LNCAP (cell line): Measurements from ENCODE around the gene STOML1.

ENCODE experiments used
- CTCF ChIP-seq: fragments of 450-650 bp; IDR thresholded peaks from 2 replicates; pipeline ENCODE4 v1.5.1; 2017; ENCODE audit warnings: mild to moderate bottlenecking

STOML1 gene, protein sequence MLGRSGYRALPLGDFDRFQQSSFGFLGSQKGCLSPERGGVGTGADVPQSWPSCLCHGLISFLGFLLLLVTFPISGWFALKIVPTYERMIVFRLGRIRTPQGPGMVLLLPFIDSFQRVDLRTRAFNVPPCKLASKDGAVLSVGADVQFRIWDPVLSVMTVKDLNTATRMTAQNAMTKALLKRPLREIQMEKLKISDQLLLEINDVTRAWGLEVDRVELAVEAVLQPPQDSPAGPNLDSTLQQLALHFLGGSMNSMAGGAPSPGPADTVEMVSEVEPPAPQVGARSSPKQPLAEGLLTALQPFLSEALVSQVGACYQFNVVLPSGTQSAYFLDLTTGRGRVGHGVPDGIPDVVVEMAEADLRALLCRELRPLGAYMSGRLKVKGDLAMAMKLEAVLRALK

DNA sequence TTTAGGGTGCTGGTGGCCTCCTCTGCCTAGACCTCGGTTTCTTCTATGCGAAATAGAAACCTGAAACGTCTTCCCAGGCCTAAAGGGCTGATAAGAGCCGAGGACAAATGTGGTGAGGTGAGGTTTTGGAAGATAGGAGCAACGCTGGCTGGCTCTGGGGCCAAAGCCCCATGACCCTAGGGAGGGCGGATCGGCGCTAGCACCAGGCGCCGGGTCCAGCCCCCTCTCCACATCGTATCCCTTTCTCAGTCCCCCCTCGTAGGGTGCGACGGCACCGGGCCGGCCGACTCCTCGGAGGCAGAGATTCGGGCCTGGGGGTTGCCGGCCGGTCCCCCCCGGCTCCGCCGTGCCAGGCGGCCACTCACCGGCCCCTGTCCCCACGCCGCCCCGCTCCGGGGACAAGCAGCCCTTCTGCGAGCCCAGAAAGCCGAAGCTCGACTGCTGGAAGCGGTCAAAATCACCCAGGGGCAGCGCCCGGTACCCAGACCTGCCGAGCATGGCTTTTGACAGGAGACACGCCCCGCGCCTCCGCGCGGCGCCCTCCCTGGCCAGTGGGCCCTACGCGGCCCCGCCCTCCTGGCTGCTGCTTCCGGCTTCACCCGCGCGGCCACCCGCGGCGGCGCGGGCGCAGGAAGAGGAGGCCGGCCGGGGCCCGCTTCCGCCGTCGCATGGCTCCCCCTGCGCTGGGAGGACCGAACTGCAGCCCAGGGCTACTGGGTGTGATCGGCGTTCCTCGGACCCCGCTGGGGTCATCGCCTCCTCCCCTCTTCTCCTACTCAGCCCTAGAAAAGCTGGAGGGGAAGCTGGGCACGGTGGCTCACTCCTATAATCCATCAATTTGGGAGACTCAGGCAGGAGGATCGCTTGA is at the start of gene STOML1:
TSS of gene STOML1 (minus strand) at position 570 of the 868 bp plus-strand sequence. CDS start at position 498, 72 bp downstream.
- TF ChIP-seq CTCF, result peak; percentile 96

DNA sequence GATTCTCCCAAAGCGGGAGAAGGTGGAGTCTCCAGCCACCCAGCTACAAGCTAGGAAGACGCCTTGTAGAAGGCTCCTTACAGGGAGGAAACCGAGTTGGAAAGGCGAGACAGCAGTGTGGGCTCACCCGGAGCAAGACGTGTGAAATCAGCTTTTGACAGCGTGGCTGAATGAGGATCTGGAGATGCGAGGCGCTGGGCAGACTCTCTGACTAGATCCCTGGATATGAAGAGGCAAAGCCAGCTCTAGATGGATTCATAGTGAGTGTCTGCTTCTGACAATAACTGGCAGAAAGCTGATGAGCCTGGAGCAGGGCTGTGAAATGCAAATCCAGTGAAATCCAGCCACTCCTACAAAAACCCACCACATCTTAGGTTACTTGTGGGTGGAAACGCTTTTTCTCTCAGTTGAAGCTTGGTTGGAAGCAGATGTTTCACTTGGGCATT is 49.2 kb upstream of the STOML1 start:
- no peak for TF ChIP-seq CTCF

DNA sequence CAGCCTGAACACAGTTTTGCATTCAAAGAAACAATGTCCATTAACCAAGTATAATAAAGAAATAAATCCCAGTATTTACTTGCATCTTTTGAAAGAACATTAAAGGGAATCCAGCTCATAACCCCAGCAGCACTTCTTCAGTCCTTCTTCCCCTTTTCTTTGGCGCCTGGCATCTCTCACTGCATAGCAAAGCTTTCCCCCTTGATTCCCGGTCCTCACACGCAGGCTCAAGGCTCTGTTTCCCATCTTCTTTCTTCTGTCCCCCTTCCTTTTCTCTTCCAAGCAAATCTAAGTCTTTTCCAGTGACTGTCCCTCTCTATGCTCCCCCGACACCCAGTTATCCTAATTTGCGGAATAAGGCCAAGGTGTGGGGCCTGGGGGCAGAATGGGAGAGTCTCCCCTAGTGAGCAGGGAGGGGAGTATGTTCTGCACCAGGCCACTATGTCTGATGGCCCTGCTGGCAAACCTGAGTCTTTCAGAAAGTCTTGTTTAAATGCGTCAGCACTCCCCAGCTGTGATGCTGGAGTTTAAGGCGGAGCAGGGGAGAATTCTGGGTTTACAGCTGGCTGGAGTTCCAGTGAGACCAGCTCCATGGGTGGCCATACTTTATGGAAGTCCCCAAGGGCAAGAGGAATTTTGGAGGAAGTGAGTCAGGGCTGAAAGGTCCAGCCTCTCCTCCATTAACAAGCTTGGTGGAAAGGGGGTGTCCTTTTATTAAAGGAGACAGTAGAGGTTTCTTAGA is 48.2 kb upstream of the STOML1 start:
- TF ChIP-seq CTCF, result no peak

GRCh38 chr15:74039656-74040010 is 47.5 kb upstream of the STOML1 start:
- TF ChIP-seq CTCF, result no peak

DNA sequence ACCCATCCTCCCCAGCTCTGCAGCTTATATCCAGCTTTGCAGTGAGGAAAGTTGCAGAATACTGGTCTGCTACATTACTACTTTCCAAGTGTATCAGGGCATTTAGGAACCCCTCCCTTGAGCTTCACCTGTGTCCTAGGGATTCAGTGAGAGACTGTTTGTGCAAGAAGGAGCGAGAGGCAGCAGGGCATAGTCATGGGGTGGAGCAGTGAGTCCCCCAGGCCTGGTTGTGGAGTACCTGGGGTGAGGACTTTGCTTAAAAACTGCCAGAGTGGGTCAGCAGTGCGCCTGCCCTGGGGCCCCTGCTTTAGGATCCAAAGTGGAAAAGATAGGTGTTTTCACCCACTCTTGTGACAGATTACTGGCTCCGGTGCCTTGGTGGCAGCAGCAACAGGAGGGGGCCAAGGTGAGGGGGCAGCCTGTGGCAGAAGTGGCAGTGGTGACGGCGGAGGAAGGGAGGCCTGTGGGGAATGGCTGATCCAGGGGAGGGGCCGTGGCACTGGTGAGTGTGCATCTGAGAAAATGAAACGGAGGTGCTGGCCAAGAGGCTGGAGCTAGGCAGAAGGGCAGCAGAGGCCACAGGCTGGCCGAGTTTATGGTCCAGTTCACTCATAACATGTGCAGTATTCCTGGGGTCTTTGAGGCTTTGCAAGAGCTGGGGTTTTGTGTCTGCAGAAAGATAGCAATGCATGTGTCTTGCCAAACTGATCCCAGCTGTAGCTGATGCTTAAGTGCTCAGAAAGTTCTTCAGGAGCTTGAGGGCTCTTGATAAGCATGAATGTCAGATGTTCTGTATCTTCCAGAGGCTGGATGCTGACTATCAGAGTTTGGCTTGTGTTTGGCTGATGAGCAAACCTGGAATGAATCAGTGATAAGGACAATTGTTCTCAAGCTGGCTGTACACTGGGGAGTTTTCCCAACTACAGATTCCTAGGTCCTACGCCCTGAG is 46.9 kb upstream of the STOML1 start:
- no peak for TF ChIP-seq CTCF

- TF ChIP-seq CTCF, result no peak
Observed at GRCh38 chr15:74037171-74038117, 45.3 kb upstream of the STOML1 start.
